ENCODE results near the gene ACAT2. TPM values are rescaled to one million over a fixed set of nuclear protein-coding genes. Genes with fewer than 3 reads are reported as not detected.
"Not testable (repeated sequence)": the region's sequence is repeated elsewhere in the genome, so short reads cannot be mapped to it uniquely, and the experiment has no call there.

Gene ACAT2
- total RNA-seq, 2 donors from 2014 or later: 10.3 to 12.2 TPM

DNA sequence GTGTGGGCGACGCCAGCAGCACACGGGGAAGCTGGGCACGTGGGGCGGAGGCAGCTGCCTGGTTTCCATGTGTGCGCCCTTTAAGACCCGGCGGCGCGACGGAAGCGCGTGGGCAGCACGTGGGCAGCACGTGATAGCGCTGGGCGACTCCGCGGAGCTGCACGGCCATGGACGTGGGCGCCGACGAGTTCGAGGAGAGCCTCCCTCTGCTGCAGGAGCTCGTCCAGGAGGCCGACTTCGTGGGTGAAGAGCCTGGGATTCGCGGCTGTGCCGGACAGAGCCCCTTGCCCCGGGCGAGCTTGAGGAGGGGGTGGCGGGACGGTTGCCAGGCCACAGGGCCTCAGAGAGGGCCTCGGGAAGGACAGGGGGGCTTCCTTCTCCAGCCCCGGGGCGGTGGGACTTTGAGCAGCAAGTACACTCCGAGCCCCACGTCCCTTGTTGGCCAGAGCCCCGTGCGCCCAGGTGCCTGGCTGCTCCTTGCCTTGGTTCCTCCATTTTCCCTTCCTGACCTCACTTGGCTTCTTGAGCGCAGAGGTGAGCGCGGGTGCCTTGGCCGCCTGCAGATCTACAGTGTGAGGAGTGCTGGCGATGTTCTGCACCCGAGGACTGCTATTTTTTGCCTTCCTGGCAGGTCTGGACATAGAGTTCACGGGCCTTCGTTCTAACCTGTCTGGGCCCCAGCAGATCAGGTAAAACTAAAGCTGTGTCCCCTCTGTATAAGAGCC is 38.5 kb downstream of the ACAT2 start, which contains the start of gene PNLDC1:
Gene PNLDC1, plus strand, starts transcription at position 136 of the 725 bp plus-strand sequence. Its CDS starts 32 bp downstream, at position 168.
- DNase-seq (no peak), ATAC-seq (no peak)
- intact Hi-C loops (cut with DNase I): no loop called here

DNA sequence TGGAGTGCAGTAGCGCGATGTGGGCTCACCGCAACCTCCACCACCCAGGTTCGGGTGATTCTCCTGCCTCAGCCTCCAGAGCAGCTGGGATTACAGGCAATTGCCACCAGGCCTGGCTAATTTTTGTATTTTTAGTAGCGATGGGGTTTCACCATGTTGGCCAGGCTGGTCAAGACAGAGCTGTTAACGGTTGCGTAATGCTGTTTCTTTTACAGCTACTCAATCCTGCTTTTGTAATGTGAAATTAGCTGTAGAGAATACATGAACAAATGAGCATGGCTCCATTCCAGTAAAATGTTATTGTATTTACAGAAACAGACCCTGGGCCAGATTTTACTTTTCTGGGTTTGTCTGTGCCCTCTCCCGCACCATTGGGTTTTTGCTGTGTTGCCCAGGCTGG is 40.1 kb downstream of the ACAT2 start:
- intact Hi-C loops (cut with DNase I): no loop called here
- no peak for ATAC-seq
- DNase-seq: no peak

DNA sequence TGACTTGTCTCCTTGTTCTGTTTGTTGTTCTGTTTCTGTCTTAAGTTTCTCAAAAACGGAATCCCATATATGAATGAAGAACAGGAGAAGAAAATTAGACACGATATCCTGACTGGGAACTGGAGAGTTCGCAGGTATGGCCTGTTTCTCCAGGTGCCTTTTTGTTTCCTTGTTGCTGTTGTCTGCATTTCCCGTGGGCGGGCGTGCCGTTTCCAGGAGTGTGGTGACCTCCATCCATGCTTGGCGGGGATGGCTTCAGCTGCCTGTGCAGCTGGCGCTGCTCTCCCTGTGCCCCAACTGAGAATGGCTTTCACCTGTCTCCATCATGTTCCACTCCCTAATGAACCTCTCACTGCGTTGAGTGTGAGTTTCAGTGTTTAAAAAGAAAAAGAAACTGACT is 42.7 kb downstream of the ACAT2 start:
- intact Hi-C loops (cut with DNase I): no loop called here

DNA sequence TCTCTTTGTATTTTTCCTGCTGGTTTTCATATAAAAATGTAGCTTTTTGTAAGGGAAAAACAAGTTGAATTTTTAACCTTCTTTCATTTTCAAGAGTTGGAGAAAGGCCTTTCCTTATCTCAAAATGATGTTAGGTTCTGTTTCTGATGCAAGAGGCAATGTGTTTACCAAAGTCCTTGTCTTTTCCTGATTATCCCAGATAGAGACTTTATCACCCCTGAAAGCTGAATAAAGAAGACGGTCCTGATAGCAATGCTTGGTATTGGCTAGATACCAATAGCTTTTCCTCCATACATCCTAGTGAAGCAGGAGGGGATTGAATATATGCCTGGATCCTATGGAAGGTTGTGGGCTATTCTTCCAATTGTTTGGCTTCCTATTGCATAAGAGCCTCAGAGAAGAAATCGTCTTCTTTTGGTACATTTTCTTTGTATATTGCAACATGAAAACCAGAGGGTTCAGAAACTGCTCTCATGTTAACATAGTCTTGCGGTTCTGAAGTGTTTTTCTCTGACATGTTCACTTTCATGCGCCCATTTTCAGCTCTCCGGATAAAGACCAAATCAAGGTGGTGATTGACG is 43.7 kb downstream of the ACAT2 start:
- ATAC-seq (no peak), DNase-seq (no peak)
- intact Hi-C loops (cut with DNase I): no loop called here

More for the DNA sequence above, 42.7 kb downstream of the ACAT2 start:
- ATAC-seq (no peak), DNase-seq (no peak)

DNA sequence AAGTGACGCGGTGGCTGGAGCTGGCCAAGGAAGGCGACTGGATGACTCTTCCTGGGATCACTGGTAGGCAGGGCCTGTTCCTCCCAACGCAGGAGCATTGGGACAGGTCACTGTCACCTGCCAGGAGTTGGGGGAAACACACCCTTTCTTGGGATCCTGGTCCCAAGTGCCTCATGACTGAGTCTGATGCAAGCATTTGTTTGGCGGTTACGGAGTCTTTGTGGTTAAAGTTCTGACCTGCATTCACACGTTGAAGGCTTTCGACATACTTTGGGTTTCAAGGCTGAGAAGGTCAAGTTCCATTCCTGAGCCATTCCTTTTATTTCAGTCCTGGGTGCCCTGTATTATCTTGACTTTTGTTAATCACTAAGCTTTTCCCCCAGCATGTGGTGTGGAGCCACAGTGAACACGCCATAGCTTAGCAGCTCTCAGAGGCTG is 44.2 kb downstream of the ACAT2 start:
- no peak for DNase-seq
- intact Hi-C loops (cut with DNase I): no loop called here
- ATAC-seq: no peak

DNA sequence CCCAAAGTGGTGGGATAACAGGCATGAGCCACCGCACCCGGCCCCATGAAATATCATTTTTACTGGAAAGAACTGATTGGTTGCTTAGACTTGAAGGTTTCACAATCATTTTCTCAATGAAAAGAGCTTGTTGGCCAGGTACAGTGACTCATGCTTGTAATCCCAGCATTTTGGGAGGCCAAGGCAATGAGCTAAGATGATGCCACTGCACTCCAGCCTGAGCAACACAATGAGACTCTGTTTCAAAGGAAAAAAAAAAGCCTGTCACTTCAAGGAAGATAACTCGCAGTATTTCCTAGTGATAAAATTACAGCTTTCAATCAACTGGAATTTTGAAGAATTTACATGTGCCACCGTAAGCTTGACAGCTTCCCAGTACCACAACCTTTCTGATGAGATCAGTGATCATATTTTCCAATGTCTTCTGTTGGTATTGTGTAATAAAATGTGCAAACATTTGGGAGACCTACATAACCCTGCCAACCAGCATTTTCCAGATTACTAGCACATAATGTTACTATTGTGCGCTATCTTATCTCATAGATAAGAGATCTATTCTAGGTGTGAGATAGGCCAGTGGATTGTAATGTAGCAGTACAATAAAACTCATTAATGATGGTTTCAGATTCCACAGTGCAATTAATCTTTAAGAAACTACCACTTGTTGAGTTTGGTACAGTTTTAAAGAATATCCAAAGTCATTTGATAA is 45.5 kb downstream of the ACAT2 start:
- intact Hi-C loops (cut with DNase I): no loop called here
- ATAC-seq: peak in 1 of 2 donors; percentile 38
- no peak for DNase-seq

DNA sequence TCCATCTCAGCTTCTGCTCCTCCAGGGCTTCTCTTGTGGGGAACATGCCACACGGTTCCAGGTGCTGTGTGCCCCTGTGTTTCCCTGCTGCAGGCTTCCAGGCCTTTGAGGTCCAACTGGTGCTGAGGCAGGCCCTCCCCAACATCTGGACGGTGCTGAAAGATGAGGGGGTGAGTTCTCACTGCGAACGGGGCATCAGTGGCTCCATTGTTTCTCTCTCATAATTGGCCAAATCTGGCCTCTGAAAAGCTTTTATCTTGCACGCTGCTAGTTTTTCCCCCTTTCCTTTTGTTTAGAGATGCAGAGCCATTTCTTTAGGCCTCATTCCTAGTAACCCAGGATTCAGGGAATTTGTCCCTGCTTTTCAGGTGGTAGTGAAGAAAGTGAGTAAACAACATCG is 46.8 kb downstream of the ACAT2 start:
- DNase-seq: no peak
- intact Hi-C loops (cut with DNase I): no loop called here
- no peak for ATAC-seq

DNA sequence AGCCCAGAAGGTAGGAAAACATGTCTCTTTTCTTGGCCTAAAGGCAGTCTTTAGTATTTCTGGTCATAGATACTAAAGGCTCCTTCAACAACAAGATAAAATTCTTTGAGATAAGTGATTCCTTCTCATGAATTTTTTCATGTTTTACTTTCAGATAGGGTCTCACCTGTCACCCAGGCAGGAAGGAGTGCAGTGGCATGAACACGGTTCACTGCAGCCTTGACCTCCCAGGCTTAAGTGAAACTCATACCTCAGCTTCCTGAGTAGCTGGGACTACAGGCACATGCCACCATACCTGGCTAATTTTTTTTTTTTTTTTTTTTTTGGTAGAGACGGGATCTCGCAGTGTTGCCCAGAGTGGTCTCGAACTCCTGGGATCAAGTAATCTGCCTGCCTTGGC is 47.3 kb downstream of the ACAT2 start:
- DNase-seq: no peak
- ATAC-seq: no peak
- intact Hi-C loops (cut with DNase I): no loop called here

DNA sequence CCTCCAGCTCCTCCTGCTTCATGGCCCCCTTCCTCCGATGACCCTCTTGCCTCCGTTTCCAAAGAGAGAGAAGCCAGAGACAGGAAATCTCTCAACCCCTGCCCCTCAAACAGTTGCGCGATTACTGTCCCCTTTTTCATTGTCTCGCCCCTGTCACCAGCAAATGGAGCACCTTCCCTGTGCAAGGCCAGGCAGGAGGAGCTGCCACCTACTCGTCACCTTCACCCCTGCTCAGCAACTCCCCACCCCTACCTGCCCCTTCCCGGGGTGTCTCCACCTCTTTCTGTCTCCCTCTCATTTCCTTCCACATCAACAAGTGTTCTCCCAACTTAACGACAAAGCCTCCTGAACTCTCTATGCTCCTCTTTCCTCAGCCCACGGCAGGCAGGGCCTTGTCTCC is 51.9 kb downstream of the ACAT2 start:
- DNase-seq (no peak), ATAC-seq (no peak)
- intact Hi-C loops (cut with DNase I): no loop called here

DNA sequence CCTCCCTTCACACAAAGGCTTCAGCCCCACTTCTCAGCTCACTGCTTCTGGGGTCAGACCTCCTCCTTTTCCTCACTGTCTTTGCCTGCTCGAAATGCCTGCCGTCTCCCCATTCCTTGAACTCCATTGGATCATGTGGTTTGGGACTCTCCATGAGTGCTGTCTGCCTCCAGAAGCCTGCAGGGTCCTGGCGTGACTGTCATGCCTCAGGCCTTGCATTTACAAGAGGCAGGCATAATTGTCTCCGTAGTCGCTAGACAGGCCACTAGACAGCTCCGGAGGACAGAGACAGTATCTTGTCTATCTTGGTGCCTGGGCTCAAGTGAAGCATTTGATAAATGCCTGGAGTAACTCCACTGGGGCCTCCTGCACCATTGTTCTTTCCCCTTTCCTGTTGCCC is 53.6 kb downstream of the ACAT2 start:
- intact Hi-C loops (cut with DNase I): no loop called here
- no peak for ATAC-seq
- DNase-seq: no peak

DNA sequence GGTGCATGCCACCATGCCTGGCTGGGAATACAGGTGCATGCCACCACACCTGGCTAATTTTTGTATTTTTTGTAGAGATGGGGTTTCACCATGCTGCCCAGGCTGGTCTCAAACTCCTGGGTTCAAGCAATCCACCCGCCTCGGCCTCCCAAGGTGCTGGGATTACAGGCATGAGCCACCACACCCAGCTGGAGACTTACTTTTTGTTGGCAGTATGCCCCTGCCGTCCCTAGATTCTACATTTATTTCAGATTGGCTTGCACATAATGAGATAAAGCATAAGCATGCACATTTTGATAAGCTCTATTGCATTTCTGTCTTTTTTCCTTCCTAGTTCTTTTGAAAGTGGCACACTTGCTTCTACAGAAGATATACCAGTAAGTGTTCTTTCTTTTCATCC is 54.9 kb downstream of the ACAT2 start:
- DNase-seq; ATAC-seq; intact Hi-C loops (cut with DNase I): not testable (repeated sequence)

DNA sequence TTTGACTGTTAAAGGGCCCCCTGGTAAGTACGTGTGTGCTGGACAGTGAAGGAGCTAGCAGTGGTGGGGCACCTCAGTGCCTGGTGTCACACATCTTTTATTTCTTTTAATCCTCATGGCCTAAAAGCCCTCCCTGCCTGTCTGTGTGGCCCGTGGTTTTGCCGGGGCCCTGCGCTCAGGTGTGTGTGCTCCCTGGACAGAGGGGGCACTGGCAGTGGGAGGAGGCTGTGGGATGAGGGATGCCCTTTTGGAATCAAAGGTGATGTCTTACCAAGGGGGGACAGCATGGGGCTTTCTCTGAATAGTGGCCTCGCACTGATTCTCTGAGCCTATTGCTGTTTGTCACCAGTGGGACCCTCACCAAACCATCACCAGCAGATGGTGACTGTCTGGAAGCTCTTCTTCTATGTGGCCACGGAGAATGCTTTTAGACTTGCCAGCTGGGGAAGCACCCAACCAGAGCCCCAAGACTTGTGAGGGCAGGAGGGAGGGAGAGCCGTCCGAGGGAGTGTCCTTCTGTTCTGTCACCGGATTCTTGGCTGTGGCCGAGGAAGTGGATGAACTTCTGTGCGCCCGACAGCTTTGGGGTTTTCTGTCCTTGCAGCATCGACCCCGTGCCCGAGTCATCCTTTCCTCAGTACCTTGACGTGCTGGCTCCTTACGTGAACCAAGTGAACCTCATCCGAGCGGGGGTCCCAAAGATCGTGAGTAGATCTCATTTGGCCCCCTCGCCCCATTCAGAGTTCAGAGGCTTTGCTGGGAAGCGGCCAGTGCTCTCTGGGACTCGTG is 56.3 kb downstream of the ACAT2 start:
- DNase-seq: no peak
- no peak for ATAC-seq
- intact Hi-C loops (cut with DNase I): no loop called here

DNA sequence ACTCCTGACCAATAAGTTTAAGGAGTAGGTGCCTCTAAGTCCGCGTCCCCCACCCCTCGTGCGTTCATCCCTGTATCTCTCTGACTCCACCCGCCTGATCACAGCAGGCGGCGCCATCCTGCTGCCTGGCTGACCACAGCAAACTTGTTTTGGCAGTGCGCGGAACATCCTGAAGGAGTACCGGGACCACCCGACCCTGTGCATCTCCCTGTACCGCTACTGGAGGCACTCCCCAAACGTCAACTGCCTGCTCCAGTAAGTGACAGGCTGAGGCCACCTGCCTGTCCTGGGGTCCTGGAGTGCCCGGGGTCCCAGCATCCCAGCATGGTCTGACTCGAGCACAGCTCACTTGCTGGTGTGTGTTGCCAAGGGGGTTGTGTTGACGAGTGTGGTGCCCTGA is 57.3 kb downstream of the ACAT2 start:
- intact Hi-C loops (cut with DNase I): no loop called here
- no peak for ATAC-seq
- DNase-seq: no peak

DNA sequence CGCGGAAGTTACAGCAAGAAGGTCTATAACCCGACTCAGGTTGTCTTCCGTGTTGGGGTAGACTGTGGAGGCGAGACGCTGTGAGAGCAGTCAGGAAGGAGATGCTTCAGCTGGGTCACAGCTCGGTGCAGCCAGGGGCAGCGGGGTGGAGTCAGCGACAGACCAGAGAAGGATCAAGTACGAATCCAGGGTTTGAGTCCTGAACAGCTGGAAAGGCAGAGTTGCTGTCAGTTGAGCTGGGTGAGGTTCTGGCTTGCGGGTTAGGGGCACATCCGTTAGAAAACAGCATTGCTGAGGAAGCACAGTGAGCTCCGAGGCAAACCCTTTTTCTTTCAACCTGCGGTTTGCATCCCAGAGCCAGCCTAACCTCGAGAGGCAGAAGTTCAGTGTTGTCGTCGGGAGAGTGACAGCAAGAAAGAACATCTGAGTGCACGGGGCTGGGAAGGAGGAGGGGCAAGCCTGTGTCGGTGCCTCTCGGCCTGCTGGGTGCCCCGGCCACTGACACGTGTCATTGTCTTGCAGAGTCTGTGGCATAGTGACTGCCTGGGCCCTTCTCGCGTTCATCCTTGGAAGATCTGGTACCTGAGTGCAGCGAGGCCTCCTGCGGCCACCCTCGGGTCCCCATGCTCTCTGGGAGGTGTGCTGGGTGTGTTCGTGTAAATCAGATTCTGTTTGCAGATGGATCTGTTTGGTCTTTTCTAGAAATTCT is 58.2 kb downstream of the ACAT2 start:
- ATAC-seq (peak in 1 of 2 donors; percentile 21), DNase-seq (no peak)
- intact Hi-C loops (cut with DNase I): no loop called here

DNA sequence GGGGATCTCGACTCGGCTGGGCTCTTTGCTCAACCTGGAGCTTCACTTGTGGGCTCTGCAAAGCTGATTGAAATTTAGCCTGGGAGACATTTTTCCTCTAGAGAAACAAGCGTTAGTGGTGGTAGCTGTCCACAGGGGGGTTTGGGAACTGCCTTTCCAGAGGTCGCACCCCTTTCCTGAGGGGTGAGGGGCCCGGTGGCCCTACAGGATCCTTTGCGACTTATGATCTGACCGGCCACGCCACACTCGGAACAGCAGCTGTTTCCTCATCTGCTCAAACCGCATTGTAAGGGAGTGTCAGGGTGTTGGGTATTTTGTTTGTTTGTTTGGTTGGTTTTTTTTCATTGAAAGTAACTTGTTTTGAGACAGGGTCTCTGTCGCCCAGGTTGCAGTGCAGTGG is 59.3 kb downstream of the ACAT2 start:
- DNase-seq: no peak
- intact Hi-C loops (cut with DNase I): no loop called here
- no peak for ATAC-seq

DNA sequence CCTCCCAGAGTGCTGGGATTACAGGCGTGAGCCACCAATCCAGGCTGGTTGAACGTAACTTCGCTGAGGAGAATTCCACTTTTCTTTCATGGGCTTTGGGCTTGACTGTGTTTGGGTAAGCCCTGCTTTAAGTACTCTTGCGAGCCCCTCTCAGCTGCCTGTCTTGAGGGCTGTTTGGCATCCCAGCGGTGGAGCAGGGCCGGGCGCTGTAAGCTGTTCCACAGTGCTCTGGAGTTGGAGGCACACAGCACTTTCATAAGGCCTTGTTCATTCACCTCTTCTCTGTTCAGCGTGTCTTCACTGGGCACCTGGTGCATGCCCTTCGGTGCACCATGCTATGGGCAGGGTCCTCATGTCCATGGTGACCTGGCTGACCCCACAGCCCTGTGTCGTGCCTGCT is 59.9 kb downstream of the ACAT2 start:
- intact Hi-C loops (cut with DNase I): no loop called here
- DNase-seq (no peak), ATAC-seq (no peak)

DNA sequence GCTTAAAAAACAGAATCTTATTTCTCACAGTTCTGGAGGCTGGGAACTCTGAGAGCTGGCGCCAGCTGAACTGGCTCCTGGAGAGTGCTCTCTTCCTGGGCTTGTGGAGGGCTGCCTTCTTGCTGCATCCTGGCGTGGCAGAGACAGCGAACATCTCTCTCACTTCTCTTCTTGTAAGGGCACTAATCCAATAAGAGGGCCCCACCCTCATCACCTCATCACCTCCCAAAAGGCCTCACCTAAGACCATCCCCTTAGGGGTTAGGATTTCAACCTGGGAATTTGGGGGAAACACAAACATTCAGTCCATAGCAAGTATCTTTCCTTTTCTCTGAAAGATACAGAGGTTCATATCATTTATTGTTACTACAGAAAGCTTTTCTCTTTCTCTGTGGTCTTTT is 62.1 kb downstream of the ACAT2 start:
- ATAC-seq (no peak), DNase-seq (no peak)
- intact Hi-C loops (cut with DNase I): no loop called here

DNA sequence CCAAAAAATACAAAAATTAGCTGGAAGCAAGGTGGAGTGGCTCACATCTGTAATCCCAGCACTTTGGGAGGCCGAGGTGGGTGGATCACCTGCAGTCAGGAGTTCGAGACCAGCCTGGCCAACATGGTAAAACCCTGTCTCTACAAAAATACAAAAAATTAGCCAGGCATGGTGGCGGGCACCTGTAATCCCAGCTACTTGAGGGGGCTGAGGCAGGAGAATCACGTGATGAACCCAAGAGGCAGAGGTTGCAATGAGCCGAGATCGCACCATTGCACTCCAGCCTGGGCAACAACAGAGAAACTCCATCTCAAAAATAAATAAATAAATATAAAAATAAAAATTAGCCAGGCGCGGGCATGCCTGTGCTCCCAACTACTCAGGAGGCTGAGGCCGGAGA is 62.8 kb downstream of the ACAT2 start:
- intact Hi-C loops (cut with DNase I); DNase-seq; ATAC-seq: not testable (repeated sequence)

DNA sequence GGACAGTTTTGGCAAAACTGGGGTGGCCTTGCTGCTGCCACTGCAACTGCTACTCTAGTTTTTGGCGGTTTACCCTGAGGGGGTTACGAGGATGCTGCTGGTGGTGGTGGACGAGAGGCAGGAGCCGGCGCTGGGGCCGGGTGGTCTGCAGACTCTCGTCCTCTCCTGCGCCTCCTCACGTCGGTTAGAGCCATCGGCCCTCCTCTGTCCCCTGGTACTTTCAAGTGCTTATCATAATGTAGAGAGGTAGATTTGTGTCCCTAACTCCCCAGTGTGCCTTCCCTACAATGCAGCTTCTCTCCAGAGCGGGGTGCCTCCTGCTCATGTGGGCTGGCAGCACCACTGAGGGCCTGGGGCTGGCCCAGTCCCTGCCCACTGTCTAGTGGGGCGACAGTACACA is 64.2 kb downstream of the ACAT2 start:
- DNase-seq: no peak
- intact Hi-C loops (cut with DNase I): no loop called here

More for the DNA sequence above, 64.2 kb downstream of the ACAT2 start:
- ATAC-seq: no peak
